Measurements from ENCODE around the gene RFX1. TPM values are rescaled to one million over a fixed set of nuclear protein-coding genes. Genes with fewer than 3 reads are reported as not detected.

Gene RFX1
- total and polyA plus RNA-seq, 9 of the 15 experiments (the other 6 are each of a cell fraction or from before 2014, with no cell fraction given), result 0.14 to 19.3 (median 1.2) TPM

DNA sequence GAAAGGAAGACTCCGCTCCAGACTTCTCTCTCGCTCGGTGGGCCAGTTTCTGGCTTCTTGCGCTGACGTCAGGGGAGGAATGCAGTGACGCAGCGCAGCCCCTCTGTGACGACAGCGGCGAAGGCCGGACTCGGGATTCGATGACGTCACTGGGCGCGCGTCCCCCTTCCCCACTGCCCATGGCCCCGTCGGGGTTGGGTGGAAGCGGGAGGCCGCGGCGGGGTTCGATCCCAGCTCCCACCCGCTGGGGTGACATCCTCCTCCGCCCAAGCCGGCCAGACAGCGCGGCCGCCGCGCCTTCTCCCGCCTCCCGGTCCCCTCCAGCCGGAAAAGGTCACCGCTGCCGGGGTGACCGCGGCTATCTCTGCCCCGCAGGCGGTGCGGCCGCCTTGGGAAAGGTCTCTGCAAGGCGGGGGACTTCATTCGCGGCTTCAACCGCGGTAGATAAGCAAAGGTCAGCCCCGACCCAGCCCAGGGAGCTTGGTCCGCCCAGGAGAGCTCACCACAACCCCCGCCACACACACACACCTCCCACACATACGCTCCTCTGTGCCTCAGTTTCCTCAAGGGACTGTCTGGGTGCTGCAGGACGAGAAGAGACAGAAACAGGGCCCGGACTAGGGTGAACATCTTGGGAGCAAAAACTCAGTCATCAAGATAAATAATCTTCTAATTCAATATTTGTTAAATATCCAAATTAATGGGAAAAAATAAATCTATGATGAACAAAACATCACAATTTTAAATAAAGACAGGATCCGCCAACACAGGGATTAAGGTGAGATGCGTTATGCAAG lies 844 bp upstream of the RFX1 start:
- peak overlapping the region; percentile 98 for H3K4me2 ChIP-seq (ENCODE audit: insufficient read depth, low read length)
- in situ Hi-C loops (cut with MboI), result no loop called here
- peak overlapping the region; percentile 97 for H2AFZ ChIP-seq (ENCODE audit: low read depth, low read length)
- H3K4me1 ChIP-seq (replicated peaks in 1 of 2; ENCODE audit: control insufficient read depth in 2 of 2, insufficient read depth in 2 of 2, low read length in 2 of 2), result peaks cover 45 to 46% of the 10 kb centered on the region in 2 experiments
- no peaks in the 10 kb centered on the region for H3K9me3 ChIP-seq (replicated peaks; ENCODE audit: control insufficient read depth, insufficient read depth, low read depth, low read length)
- ATAC-seq (peak; percentile 78), FAIRE-seq (no peak), DNase-seq (ENCODE audit: extremely low read depth in 1 of 4, low spot score in 3 of 4) (peak; percentile 80 to 98 (median 84))
- H3K27ac ChIP-seq (ENCODE audit: extremely low read depth, low read depth, low read length), result peak overlapping the region; percentile 100
- ChIA-PET CTCF (ENCODE audit: low intra/inter-chr PET ratio) (no interaction called here), POLR2A (interaction anchor here (0.6 to 2.3 kb wide), 21 partner anchors 9 to 1828 kb away, joined by 3 to 15 read pairs (median 7); partner anchors contain the start of genes DCAF15, IL27RA and RLN3)
- peaks cover 4% of the 10 kb centered on the region; the same call in 1 of the 3 replicates for H3K36me3 ChIP-seq (ENCODE audit: control insufficient read depth, insufficient read depth, low read length)
- peaks cover 33% of the 10 kb centered on the region for H3K79me2 ChIP-seq (ENCODE audit: control insufficient read depth, insufficient read depth, low read length)
- WGBS (ENCODE audit: insufficient coverage, low coverage, missing lambda C conversion rate), result 1% methylated on average over 52 of the region's 56 CpGs
- intact Hi-C loops (cut with micrococcal nuclease), result no loop called here
- H3K9ac ChIP-seq (ENCODE audit: insufficient read depth in 1 of 2, low read depth in 2 of 2, low read length in 2 of 2), result peak overlapping the region; percentile 93 to 99
- no peaks in the 10 kb centered on the region for H4K20me1 ChIP-seq (replicated peaks; ENCODE audit: control insufficient read depth, insufficient read depth, low read length)
- no peaks in the 10 kb centered on the region for H3K9me1 ChIP-seq (ENCODE audit: control insufficient read depth, insufficient read depth, low read length)
- no TSS peak for BruUV-seq (replicated peaks)
- H3K4me3 ChIP-seq, result peak overlapping the region; percentile 82
- H3K27me3 ChIP-seq (ENCODE audit: control insufficient read depth in 2 of 2, insufficient read depth in 2 of 2, low read length in 2 of 2), result no peaks in the 10 kb centered on the region
- TF ChIP-seq POLR2B (IDR thresholded peaks at IDR 0.05; ENCODE audit: low read depth, partially characterized antibody) (peak; percentile 71), NEUROD1 (IDR thresholded peaks at IDR 0.05; ENCODE audit: borderline replicate concordance, low read depth, low read length, partially characterized antibody) (peak; percentile 95), SREBF2 (CRISPR knock-in tag; IDR thresholded peaks at IDR 0.05) (no peak), POLR3A (IDR thresholded peaks at IDR 0.05; ENCODE audit: borderline replicate concordance, extremely low read depth, insufficient read depth, insufficient read length) (no peak), L3MBTL2 (IDR thresholded peaks at IDR 0.05) (peak; percentile 68; the same call in 1 of the 2 replicates), GABPA (tag; conservative IDR thresholded peaks at IDR 0.05; ENCODE audit: low read depth) (peak; percentile 78), ZNF354B (CRISPR knock-in tag; IDR thresholded peaks at IDR 0.05) (no peak), TCF7 (IDR thresholded peaks at IDR 0.05; ENCODE audit: borderline replicate concordance) (no peak), ZNF384 (IDR thresholded peaks at IDR 0.05; ENCODE audit: low read depth, low read length) (peak; percentile 3; the same call in 1 of the 2 replicates), ERF (CRISPR knock-in tag; IDR thresholded peaks at IDR 0.05) (peak; percentile 51; the same call in 1 of the 2 replicates), PML (IDR thresholded peaks at IDR 0.05; ENCODE audit: low read length) (peak; percentile 94), ZKSCAN1 (IDR thresholded peaks at IDR 0.05; ENCODE audit: low read depth, low read length) (peak; percentile 84), SNIP1 (IDR thresholded peaks at IDR 0.05; ENCODE audit: low read depth) (no peak), MTA1 (IDR thresholded peaks at IDR 0.05; ENCODE audit: borderline replicate concordance) (peak; percentile 95), SPI1 (IDR thresholded peaks at IDR 0.05; ENCODE audit: borderline replicate concordance, low read depth, low read length) (0 out of 2 replicates have a peak, but pooled peaks have one; percentile 4), ZNF589 (CRISPR knock-in tag; IDR thresholded peaks at IDR 0.05; ENCODE audit: low read depth) (peak; percentile 97), BDP1 (IDR thresholded peaks at IDR 0.05; ENCODE audit: insufficient read depth, insufficient read length) (no peak), EP300 (IDR thresholded peaks at IDR 0.05; ENCODE audit: low read length) (peak; percentile 95)
- TF ChIP-seq, protein P1, sequence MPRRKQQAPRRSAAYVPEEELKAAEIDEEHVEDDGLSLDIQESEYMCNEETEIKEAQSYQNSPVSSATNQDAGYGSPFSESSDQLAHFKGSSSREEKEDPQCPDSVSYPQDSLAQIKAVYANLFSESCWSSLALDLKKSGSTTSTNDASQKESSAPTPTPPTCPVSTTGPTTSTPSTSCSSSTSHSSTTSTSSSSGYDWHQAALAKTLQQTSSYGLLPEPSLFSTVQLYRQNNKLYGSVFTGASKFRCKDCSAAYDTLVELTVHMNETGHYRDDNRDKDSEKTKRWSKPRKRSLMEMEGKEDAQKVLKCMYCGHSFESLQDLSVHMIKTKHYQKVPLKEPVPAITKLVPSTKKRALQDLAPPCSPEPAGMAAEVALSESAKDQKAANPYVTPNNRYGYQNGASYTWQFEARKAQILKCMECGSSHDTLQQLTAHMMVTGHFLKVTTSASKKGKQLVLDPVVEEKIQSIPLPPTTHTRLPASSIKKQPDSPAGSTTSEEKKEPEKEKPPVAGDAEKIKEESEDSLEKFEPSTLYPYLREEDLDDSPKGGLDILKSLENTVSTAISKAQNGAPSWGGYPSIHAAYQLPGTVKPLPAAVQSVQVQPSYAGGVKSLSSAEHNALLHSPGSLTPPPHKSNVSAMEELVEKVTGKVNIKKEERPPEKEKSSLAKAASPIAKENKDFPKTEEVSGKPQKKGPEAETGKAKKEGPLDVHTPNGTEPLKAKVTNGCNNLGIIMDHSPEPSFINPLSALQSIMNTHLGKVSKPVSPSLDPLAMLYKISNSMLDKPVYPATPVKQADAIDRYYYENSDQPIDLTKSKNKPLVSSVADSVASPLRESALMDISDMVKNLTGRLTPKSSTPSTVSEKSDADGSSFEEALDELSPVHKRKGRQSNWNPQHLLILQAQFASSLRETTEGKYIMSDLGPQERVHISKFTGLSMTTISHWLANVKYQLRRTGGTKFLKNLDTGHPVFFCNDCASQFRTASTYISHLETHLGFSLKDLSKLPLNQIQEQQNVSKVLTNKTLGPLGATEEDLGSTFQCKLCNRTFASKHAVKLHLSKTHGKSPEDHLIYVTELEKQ (CRISPR knock-in tag; IDR thresholded peaks at IDR 0.05), result no peak
- TF ChIP-seq, protein P2, sequence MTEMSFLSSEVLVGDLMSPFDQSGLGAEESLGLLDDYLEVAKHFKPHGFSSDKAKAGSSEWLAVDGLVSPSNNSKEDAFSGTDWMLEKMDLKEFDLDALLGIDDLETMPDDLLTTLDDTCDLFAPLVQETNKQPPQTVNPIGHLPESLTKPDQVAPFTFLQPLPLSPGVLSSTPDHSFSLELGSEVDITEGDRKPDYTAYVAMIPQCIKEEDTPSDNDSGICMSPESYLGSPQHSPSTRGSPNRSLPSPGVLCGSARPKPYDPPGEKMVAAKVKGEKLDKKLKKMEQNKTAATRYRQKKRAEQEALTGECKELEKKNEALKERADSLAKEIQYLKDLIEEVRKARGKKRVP (CRISPR knock-in tag; IDR thresholded peaks at IDR 0.05), result peak; percentile 58; the same call in 1 of the 2 replicates
